IPS DF 19.7 (cell line): Measurements from ENCODE around the gene OR7C2.
"Not testable (repeated sequence)": the region's sequence is repeated elsewhere in the genome, so short reads cannot be mapped to it uniquely, and the experiment has no call there.

ENCODE experiments used
- DNase-seq: peaks from one replicate; pipeline ENCODE4 v3.0.0-alpha.2; 2013; ENCODE audit warnings: low read depth, low spot score

The OR7C2 gene

GRCh38 chr19:14941189-14941588 lies at the start of gene OR7C2:
Gene OR7C2 (plus strand): TSS chr19:14941489. CDS start chr19:14941489, 0 bp downstream.
- no peak for DNase-seq

- DNase-seq = no peak
Measured at GRCh38 chr19:14901675-14902260, 39.5 kb upstream of the OR7C2 start.

GRCh38 chr19:14906711-14907110 lies 34.6 kb upstream of the OR7C2 start:
- no peak for DNase-seq

- DNase-seq = no peak
Measured at GRCh38 chr19:14915116-14915515, 26.2 kb upstream of the OR7C2 start.

- no peak for DNase-seq
Measured at GRCh38 chr19:14916848-14917247, 24.4 kb upstream of the OR7C2 start.

- DNase-seq = no peak
Measured at GRCh38 chr19:14933506-14933905, 7.8 kb upstream of the OR7C2 start.

GRCh38 chr19:14940266-14940665 lies 1.0 kb upstream of the OR7C2 start:
- DNase-seq = no peak

GRCh38 chr19:14943601-14944000 lies 2.3 kb downstream of the OR7C2 start:
- DNase-seq = no peak

- DNase-seq = no peak
Measured at GRCh38 chr19:14944456-14944855, 3.2 kb downstream of the OR7C2 start.

- DNase-seq = not testable (repeated sequence)
Measured at GRCh38 chr19:14949413-14949812, 8.1 kb downstream of the OR7C2 start.

GRCh38 chr19:14949876-14950275 lies 8.6 kb downstream of the OR7C2 start:
- DNase-seq = no peak

GRCh38 chr19:14950421-14950820 lies 9.1 kb downstream of the OR7C2 start:
- DNase-seq = no peak

- DNase-seq = no peak
Measured at GRCh38 chr19:14952767-14953166, 11.5 kb downstream of the OR7C2 start.

- DNase-seq = peak; percentile 28
Measured at GRCh38 chr19:14954071-14954655, 12.9 kb downstream of the OR7C2 start.

GRCh38 chr19:14957464-14957863 lies 16.2 kb downstream of the OR7C2 start:
- no peak for DNase-seq

- no peak for DNase-seq
Measured at GRCh38 chr19:14959263-14959662, 18.0 kb downstream of the OR7C2 start.

GRCh38 chr19:14961956-14962685 lies 20.8 kb downstream of the OR7C2 start:
- no peak for DNase-seq

GRCh38 chr19:14968247-14968646 lies 27.0 kb downstream of the OR7C2 start:
- no peak for DNase-seq

- no peak for DNase-seq
Measured at GRCh38 chr19:14971474-14971873, 30.2 kb downstream of the OR7C2 start.

- DNase-seq = no peak
Measured at GRCh38 chr19:14972676-14973075, 31.4 kb downstream of the OR7C2 start.

GRCh38 chr19:14974488-14974887 lies 33.2 kb downstream of the OR7C2 start:
- no peak for DNase-seq

- no peak for DNase-seq
Measured at GRCh38 chr19:14977128-14977527, 35.8 kb downstream of the OR7C2 start.

GRCh38 chr19:14978161-14978776 lies 37.0 kb downstream of the OR7C2 start:
- DNase-seq = no peak
